Activated CD4-positive, alpha-beta T cell treated with anti-CD3 and anti-CD28 coated beads, Interleukin-2, Interleukin-4, amounts not matched to agents 100 ng/mL and 50 ng/mL, durations not matched to agents 16 hours and 8 hours (primary cell): ENCODE results near the gene PTPRC.

Experiments
- DNase-seq: peaks from one replicate; pipeline ENCODE4 v3.0.0-alpha.2; 2020; ENCODE audit warnings: low spot score

Gene PTPRC

DNA sequence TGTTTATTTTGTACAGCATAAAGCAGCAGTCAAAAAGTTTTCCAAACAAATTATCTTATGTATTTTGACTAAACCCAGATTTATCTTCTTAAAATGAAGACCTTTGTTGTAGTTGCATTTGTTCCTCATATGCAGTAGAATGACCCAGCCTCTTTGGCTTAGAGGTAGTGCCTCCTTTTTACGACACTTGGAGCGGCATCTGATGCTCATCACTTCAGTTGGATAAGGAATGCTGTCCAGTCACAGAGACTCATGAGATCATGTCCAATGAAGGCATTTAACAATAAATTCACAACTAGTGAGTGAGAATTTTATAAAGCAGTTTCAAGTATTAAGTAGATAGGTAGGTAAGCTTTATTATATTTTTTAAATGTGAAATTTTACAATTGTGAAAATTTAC, 35.2 kb downstream of the PTPRC start:
- no peak for DNase-seq

DNA sequence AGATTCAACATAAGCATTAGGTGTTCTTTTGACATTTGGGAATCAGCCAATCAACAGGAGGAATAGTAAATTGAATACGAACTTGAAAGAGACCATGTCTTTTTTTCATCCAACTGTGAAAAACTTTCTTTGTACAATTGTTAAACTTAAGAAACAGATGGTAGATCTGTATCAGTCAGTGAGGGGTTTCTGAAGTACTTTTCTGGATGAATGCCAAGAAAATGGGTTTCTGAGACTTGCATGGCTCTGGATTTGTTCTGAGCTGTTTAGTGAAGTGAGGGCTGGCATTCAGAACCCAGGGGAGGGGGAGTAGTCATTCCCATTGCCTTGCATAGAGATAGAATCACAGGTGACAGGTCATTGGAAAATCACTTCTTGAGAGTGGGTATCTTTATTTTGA, 37.4 kb downstream of the PTPRC start:
- DNase-seq, result peak; percentile 57

DNA sequence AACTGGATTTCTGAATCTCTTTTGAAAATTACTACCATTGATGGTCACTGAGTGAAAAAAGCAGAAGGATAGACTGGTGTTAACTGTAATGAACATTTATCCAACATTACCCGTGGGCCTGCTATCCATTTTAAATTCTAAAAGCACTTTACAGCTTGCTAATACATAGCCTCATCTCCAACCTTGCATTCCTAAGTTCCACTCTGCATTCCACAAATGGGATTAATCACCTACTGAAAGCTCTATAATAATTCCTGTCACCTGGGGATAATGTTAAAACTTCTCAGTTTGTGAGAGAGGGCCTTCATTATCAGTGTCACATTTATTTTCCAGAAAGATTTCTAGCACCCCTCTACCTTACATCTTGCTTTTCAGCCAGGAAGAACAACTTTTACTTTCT, 38.2 kb downstream of the PTPRC start:
- DNase-seq, result no peak

DNA sequence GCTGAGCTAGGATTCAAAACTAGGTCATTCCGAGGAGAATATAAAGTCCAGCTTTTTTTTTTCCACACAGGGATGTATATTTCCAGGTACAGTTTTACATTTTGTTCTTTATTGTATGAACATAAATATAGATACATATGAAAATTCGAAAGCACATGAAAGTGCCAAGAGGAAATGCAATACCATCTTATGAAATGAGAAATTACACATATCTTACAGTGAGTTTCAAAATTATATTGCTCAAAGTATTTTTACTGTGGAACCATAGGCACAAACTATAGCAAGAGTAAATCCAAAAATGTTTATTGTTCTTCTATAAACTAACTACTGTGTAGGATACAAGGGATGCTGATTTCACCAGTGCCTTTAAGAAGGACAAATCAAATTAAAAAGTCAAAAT, 39.0 kb downstream of the PTPRC start:
- DNase-seq, result no peak

DNA sequence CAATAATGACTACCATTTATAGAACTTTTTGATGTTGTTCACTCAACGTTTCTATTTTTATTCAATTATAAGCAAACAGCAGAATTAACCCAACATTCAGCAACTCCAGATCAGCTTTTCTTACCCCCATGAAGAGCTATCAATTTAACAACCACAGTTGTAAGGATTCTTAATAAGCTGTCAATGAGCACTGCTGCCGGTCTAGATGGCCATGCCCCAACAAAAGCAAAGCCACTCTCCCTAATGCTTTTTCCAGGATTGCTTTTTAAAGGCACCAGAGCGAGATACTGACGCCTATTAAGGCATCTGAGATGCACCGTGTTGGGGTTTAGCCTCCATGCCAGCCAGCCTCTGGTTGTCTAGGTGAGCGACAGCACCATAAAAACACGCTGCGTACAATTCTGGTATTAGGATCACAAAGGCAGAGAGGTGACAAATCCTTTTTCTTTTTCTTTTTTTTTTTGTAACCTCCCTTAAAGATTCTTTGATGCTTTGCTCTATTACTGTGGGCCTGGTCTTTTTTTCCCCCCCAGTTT, 39.5 kb downstream of the PTPRC start:
- no peak for DNase-seq

DNA sequence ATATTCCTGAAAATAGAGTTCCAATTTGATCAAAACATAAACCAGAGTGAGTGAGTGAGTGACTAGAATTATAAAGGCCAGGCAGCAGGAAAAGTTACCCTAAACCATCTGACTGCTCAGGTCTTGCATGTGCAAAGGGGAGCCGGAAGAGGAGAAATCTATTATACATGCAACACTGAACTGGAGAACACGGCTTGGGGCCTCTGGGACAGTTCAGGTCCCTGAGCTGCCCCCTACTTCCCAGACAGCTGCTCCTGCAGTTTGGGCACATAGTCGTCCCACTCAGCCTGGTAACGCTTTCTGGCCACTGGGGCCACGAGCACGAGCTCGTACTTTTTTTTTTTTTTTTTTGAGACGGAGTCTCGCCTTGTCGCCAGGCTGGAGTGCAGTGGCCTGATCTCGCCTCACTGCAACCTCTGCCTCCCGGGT, 40.1 kb downstream of the PTPRC start:
- DNase-seq, result peak; percentile 61

DNA sequence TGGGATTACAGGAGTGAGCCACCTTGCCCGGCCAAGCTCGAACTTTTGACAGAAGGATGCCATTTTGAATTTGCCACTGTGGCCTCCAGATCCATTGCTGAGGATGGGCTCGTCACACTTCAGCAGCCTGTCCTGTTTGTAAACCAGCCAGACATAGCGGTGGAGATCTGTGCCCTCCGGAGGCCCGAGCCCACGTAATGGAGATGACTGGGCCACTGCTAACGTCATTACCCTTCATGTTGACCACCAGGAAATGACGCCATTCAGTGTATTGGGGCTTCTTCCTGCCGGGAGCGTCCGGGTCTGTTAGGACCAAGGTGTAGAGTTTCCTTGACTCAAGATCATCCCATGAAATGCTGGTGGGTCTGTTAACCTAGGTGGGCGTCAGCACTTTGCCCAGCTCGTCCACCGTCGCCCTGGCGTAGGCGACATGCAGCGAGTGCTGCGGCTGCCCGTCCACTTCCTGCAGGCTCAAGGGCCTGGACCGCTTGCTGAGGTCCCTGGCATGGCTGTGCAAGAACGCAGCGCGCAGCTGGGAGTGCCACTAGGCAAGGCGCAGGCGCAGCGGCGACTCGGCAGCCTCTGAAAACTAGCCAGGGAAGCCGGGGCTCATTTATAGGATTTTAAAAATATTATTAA, 40.8 kb downstream of the PTPRC start:
- no peak for DNase-seq

DNA sequence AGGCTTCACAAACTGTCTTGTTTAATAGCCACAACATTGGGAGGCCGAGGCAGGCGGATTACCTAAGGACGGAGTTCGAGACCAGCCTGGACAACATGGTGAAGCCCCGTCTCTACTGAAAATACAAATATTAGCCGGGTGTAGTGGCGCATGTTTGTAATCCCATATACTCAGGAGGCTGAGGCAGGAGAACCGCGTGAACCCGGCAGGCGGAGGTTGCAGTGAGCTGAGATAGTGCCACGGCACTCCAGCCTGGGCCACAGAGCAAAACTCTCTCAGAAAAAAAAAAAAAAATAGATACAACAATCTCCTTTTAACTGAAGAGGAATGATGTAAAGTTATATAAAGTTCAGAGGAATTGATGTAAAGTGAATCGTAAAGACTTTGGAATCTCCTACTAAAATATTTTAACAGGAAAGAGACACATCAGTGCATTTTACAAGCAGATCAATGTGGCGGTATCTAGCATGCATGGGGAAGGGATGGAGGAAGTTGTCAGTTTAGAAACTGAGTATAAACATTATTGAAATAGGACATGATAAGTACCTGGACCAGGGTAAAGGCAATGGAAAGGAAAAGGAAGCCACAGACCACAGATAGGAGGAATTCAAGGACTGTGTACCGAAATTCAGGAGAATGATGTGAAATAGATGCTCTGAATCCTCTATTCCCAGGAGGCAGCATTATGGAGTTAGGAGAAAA, 41.5 kb downstream of the PTPRC start:
- no peak for DNase-seq

DNA sequence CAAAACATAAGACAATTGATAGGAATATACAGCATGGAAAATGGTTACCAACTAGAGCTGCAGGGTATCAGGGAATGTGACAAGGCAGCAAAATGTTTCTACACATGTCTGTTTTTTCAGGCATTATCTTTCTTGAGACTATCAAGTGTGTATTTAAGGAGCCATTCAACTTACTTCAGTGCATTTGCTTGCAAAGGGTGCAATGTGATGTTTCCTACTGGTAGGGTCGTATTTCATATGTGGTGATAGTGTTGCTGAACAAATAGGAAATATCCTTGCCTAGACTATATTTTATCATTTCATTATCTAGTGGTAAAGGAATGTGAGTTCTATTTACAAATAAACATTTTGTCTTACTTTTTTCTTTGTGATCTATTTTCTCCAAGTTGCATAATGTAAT, 42.4 kb downstream of the PTPRC start:
- DNase-seq, result no peak

DNA sequence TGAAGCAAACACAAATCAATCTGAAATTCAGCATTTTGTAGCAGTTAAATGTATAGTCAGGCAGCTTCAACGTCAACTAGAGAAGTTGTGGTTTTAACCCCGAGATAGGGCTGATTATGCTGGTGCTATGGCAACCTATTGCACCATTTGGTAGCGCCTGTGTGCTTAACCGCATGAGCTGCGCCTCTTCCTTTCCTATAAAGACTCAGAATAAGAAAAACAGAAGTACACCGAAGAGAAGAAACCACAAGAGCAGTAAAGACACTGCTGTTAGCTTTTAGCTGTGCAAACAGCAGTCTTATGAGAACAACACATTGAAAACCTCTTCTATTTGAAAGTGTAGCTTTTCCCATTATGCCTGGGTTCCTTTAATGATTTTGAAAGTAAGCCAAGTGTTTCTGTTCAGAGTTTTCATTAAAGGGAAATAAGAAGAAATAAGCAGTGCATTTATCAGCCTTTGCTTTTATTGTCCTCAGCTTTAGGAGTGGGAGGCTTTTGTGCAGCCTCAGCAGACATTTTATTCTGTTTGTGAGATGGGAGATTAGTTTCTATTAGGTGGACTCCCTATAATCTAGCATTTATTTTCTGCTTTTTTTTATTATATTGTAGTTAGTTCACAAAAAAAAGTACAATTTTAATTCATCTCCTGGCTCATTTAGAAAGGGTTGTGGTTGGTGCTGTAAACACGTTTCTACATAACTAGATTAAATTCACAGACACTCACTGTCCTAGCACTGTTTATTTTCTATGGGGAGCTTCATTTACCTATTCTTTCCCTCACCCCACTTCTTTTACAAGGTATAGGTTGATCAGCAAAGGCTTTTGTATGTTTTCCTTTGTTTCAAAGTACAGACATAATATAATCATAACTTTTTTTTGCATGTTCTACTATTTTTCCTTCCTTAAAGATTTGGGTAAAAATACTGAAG, 43.3 kb downstream of the PTPRC start:
- DNase-seq, result peak; percentile 97

DNA sequence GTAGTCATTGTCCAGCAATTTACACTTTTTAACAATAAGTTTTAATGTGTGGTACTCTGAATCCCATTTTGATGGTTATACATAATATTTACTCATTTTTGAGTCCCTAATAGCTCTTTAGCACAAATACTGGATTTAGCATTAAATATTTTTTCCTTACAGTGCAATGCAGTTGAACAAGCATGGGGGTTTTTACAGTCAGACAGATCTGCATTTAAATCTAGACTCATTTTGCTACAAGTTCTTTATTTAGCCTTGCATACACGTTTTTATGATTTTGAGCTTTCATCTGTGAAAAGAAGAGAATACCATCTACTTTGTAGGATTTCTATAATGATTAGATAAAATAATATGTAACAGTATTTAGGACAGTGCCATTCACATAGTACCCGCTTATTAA, 44.0 kb downstream of the PTPRC start:
- DNase-seq, result no peak

DNA sequence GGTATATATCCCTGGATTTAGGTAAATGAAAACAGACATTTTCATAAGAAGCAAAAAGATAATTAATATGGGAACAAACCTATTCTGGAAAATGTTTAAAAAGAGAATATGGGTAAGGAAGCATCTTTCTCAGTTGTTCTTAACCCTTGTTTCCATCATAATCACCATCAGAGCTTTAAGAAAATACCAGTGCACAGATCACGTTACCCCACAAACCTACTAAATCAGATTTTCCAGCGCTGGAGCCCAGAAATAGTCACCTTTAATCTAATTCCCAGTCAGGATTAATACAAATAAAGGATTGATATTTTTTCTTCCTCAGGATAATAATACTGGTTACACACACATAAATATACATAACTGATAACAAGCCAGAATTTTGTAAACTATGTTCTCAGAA, 44.6 kb downstream of the PTPRC start:
- no peak for DNase-seq

DNA sequence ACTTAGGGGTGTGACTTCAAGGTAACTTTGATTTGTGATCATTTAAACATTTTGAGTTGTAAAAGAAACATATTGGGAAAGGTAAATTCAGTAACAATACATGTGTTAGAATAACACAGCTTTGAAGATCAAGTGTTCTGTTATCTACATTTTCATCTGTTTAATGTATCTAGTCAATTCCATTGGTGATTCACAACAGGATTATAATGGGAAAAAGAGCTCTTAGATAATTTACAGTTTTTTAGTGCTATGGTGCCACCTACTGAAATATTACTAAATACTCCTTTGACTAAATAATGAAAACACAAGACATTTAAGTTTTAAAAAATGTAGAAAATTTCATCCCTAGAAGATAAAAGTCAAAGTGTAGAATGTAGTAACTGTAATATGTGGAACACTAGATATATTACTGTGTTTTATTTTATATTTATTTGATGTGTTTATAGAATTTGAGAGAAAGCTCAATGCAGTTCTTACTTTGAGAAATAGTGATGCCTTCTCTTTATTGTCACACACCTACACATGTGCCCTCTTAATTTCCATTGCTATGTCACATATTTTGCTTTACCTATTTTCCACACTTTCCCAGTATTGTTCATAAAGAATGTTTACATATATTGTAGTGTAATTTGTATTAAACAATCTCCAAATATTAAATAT, 47.4 kb downstream of the PTPRC start:
- no peak for DNase-seq

DNA sequence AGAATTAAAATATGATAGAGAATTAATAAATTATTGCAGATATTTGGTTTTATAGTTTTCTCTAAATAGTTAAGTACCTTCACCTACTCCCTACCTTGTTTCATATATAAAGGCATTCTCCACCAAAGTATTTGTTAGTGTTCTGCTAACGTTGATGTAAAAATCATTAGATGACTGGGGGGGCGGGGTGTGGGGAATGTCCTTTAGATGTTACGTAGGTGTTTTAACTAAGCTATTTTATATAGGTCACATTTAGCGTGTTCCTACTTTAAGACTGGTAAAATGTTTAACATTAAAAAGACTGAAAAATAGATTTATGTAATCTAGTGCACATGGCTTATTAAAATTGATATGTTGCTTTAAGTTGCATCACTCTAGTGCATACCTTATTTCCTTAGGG, 48.6 kb downstream of the PTPRC start:
- DNase-seq, result no peak

DNA sequence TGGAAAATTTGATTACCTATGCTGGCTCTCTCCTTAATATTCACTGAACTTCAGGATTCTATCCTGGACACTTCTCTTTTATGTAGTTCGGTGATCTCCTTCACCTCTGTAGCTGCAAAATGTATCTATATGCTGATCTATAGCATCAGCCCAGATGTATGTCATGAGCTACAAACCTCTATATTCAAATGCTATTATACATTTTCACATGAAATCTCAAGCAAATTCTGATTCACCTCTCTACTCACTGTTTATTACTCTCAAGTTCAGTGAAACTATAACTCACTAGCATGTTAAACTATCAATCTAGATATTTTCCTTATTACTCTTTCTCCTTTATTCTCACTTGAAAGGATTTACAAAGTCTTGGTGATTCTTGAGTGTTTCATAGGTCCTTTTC, 52.2 kb downstream of the PTPRC start:
- DNase-seq, result no peak

DNA sequence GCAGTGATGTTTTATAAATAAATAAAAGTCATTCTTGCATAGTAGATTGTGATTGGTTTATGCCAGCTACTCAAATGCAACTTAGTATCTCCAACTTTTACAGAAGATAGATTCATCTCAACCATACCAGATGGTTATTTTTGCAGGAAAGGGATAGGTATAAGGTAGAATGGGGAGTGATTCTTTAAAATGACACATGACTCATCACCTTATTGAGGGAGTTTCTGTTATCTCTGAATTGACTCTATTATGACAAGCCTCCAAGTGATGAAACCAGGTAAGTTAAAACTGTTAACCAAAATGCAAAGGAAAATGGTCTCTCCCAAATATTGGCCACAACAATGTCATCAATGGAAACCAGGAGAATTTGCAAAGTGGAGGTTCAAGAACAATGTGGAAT, 54.5 kb downstream of the PTPRC start:
- DNase-seq, result no peak

DNA sequence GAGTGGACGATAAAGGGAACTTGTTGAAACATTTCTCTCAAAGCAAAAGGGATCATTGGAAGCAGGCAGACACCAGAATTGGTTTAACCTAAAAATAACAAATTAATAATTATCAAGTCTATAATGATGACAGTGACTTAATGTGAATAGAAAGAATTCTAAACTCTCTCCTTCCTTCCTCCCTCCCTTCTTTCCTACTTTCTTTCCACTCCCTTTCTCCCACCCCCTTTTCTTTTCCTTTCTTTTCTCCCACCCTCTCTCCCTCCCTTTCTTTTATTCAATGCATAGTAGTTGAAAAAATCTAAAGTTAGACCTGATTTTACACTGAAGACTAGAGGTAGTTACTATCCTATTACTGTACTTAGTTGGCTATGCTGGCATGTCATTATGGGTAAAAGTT, 55.7 kb downstream of the PTPRC start:
- no peak for DNase-seq

DNA sequence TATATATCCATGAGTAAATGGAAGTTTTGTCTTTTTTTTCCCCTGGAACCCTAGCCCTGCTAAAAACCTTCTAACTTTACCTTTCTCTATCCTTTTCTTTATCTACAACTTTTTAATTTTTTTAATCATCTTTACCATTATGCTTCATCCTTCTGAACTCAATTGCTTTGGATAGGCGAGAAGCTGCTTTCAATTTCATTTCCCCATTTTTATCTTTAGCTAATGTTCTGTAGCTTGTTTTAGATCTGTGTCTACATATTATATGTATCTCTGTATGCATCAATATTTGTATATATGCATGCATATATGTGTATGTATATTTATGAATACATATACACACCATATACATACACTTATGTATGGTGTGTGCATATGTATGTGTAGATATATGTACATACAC, 57.4 kb downstream of the PTPRC start:
- DNase-seq, result no peak

DNA sequence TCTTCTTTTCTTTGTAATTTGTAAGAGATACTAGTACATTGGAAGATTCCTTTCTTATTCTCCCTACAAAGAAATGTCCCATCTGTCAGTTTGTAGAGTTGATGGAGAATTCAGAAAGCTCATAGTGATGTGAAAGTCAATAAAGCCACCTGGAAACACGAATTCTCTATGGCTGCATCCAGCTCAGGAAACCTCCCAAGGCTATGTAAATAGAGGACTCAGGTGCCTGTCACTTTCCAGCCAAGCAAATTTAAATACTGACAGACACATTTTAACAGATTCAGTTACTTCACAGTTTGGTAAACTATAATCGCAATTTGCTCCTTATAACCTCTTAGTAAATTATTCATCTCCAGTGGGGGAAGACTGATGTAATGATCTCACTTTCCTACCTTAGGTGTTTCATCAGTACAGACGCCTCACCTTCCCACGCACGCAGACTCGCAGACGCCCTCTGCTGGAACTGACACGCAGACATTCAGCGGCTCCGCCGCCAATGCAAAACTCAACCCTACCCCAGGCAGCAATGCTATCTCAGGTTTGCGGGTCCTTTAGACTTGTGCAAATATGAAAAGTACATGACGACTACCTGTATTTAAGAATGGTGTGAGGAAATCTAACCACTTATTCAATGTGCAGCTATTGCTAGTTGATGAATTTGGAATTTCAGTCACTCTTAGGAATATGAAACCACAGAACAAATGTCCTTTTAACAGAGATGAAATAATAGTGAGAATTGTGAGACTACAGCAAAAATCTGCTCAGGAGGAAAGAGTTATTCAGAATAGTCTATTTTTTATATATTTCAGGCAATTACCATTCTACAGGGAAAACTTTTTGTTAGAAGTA, 60.6 kb downstream of the PTPRC start:
- DNase-seq, result peak; percentile 46

DNA sequence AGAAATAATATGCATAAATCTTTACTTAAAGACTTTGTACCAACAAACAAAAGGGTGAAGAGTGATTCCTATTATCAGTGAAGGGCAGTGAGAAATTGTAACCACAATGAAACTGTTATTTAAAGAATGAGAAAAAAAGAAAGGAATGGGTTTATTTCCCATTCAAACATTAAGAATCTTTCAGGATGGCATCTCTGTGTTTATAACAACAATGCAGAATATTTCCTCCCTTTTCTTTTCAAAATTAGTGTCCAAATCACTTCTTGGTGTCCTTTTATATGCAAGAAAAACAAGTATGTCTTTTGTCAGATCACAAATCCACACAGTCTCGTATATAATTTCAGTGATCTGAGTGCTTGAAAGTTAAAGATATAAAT, 61.2 kb downstream of the PTPRC start:
- DNase-seq, result no peak

DNA sequence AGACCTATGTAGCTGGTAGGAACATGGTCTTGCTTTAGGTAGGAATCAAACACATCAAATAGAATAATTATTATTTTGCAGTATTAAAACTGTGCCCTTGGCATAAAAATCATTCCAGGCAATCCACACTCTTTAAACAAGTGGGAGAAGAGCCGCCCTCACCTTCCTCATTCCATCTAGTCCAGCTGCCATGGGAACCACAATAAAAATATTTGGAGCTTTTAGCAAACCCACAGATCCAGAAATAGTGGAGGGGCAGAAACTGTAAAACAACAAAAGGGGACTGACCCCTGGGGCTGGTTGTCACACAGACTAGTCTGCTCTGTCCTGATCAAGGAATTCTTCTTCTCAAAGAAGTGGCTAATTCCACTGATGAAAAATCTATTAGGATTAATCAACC, 61.6 kb downstream of the PTPRC start:
- no peak for DNase-seq
